HT1080 (cell line): ENCODE measurements around the gene CDC6. TPM values are rescaled to one million over a fixed set of nuclear protein-coding genes. Genes with fewer than 3 reads are reported as not detected.

ENCODE experiments used
- DNase-seq: peaks from one replicate; pipeline ENCODE4 v3.0.0-alpha.2; 2015; ENCODE audit warnings: low read depth
- total RNA-seq: library from RNA; depleted of rRNA; stranded (reverse); fragments of >200 nt; shearing (Covaris generic); gene quantifications from 2 replicates; pipeline ENCODE4 v1.2.3, GENCODE V29; 2014; rRNA removed

CDC6 gene
- total RNA-seq, 1 experiment from 2014 or later: 57.6 TPM

GRCh38 chr17:40350689-40351358, 63.1 kb downstream of the CDC6 start:
- no peak for DNase-seq

- no peak for DNase-seq
Measured at GRCh38 chr17:40351359-40352236, 63.9 kb downstream of the CDC6 start.

GRCh38 chr17:40352237-40352778, 64.6 kb downstream of the CDC6 start:
- DNase-seq: no peak

- DNase-seq: no peak
Measured at GRCh38 chr17:40352779-40353394, 65.2 kb downstream of the CDC6 start.

Other genes starting within 250 kb of the CDC6 start
- gene MED24, start 233.5 kb upstream of the CDC6 start, total RNA-seq: 35.9 and 38.3 TPM in 2 replicates
- 12.6 and 14.8 TPM in 2 replicates for gene THRA, start 224.9 kb upstream of the CDC6 start, total RNA-seq
- gene NR1D1, start 187.3 kb upstream of the CDC6 start, total RNA-seq: 1.8 and 2.8 TPM in 2 replicates
- 42.5 and 51.3 TPM in 2 replicates for gene MSL1, start 165.9 kb upstream of the CDC6 start, total RNA-seq
- 26.7 and 31.5 TPM in 2 replicates for gene CASC3, start 147.3 kb upstream of the CDC6 start, total RNA-seq
- gene RAPGEFL1, start 110.4 kb upstream of the CDC6 start, total RNA-seq: 1.6 and 3.1 TPM in 2 replicates
- 4.2 and 5.4 TPM in 2 replicates for gene WIPF2, start 68.6 kb upstream of the CDC6 start, total RNA-seq
- 24.1 and 34.4 TPM in 2 replicates for gene RARA, start 21.3 kb downstream of the CDC6 start, total RNA-seq
- gene GJD3, start 76.9 kb downstream of the CDC6 start, total RNA-seq: not detected in 2 replicates
- 154 and 155 TPM in 2 replicates for gene TOP2A, start 130.0 kb downstream of the CDC6 start, total RNA-seq
- gene IGFBP4, start 155.6 kb downstream of the CDC6 start, total RNA-seq: 0.07 and 0.14 TPM in 2 replicates
- gene TNS4, start 213.7 kb downstream of the CDC6 start, total RNA-seq: 0.10 and 0.95 TPM in 2 replicates